ENCODE results near the gene NFASC. TPM values are rescaled to one million over a fixed set of nuclear protein-coding genes. Genes with fewer than 3 reads are reported as not detected.

The NFASC gene
- total RNA-seq, 4 donors from 2014 or later = 6.3 to 15.1 (median 11.7) TPM

DNA sequence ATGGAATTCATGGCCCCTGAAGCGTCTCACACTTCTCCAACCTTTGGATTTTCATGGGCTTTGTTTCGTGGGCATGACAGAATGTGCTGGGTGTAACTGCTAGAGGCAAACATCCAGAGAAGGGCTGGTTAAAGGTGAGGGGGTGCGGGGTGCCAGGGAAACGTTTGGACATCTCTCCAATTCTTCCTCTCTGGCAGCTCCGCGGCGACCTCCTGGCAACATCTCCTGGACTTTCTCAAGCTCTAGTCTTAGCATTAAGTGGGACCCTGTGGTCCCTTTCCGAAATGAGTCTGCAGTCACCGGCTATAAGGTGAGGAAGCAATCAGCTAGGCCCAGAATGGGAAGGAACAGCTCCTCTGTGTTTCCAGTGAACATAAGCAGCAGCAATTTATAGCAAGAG, 201.6 kb downstream of the NFASC start:
- 76 to 83% methylated on average over 6 of the region's 9 CpGs for WGBS, 2 donors
- no peaks in the 10 kb centered on the region for H3K9me3 ChIP-seq
- intact Hi-C loops (cut with DNase I) = no loop called here
- TF ChIP-seq, protein P1, sequence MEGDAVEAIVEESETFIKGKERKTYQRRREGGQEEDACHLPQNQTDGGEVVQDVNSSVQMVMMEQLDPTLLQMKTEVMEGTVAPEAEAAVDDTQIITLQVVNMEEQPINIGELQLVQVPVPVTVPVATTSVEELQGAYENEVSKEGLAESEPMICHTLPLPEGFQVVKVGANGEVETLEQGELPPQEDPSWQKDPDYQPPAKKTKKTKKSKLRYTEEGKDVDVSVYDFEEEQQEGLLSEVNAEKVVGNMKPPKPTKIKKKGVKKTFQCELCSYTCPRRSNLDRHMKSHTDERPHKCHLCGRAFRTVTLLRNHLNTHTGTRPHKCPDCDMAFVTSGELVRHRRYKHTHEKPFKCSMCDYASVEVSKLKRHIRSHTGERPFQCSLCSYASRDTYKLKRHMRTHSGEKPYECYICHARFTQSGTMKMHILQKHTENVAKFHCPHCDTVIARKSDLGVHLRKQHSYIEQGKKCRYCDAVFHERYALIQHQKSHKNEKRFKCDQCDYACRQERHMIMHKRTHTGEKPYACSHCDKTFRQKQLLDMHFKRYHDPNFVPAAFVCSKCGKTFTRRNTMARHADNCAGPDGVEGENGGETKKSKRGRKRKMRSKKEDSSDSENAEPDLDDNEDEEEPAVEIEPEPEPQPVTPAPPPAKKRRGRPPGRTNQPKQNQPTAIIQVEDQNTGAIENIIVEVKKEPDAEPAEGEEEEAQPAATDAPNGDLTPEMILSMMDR (IDR thresholded peaks at IDR 0.05) = no peak
- no peak for TF ChIP-seq POLR2A (IDR thresholded peaks at IDR 0.05)
- H3K27ac ChIP-seq = no peak overlapping the region
- no peaks in the 10 kb centered on the region for H3K27me3 ChIP-seq
- peaks cover 0 to 6% (median 0%) of the 10 kb centered on the region in 3 donors for H3K4me1 ChIP-seq
- DNase-seq = no peak
- no peak overlapping the region for H3K4me3 ChIP-seq
- no peaks in the 10 kb centered on the region for H3K36me3 ChIP-seq

Other genes starting within 250 kb of the NFASC start
- gene LRRN2, start 185.1 kb upstream of the NFASC start, total RNA-seq = 1 to 10 TPM in 3 of 4 donors, under 1 TPM in 1; 0.18 to 1.8 (median 1.5) TPM
- under 1 TPM in 1 of 4 donors, not detected in 3; 0.19 TPM for gene CNTN2, start 172.3 kb downstream of the NFASC start, total RNA-seq
- gene TMEM81, start 213.6 kb downstream of the NFASC start, total RNA-seq = 1 to 10 TPM; 1.4 to 2.2 (median 1.8) TPM